BE2C (cell line): ENCODE results near the gene NUP205.
A peak's percentile ranks its signal among the peaks of the same experiment; 100 is the strongest.
"Not testable (repeated sequence)": the region's sequence is repeated elsewhere in the genome, so short reads cannot be mapped to it uniquely, and the experiment has no call there.

Source experiments
- DNase-seq: peaks from one replicate; pipeline ENCODE4 v3.0.0-alpha.2; 2020
- H3K27me3 ChIP-seq: fragments of 250-450 bp; sonication (Bioruptor Pico); 2 replicates; pipeline ENCODE4 v1.5.1; 2020; ENCODE audit warnings: mild to moderate bottlenecking
- H3K36me3 ChIP-seq: fragments of 250-450 bp; sonication (Bioruptor Pico); 2 replicates; pipeline ENCODE4 v1.5.1; 2020; ENCODE audit warnings: mild to moderate bottlenecking
- H3K4me1 ChIP-seq: fragments of 250-450 bp; sonication (Bioruptor Pico); 2 replicates; pipeline ENCODE4 v1.5.1; 2020
- H3K4me3 ChIP-seq: 2 replicates; pipeline ENCODE4 v1.5.1; 2011; ENCODE audit warnings: low read depth, low read length
- H3K9me3 ChIP-seq: fragments of 250-450 bp; sonication (Bioruptor Pico); 2 replicates; pipeline ENCODE4 v1.5.1; 2020
- CTCF ChIP-seq: IDR thresholded peaks from 2 replicates; pipeline ENCODE4 v1.5.1; 2012; ENCODE audit warnings: mild to moderate bottlenecking, low read depth, low read length

Gene NUP205

DNA sequence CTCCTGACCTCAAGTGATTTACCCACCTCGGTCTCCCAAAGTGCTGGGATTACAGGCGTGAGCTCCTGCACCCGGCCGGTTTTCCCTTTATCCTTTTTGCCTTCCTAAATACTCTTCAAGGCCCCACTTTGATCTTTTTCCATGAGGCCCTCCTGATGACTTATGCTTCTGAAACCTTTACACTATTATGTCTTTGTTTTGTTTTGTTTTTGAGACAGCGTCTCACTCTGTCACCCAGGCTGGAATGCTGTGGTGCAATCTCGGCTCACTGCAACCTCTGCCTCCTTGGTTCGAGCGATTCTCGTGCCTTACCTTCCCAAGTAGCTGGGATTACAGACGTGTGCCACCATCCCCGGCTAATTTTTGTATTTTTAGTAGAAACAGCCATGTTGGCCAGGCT is 108.4 kb downstream of the NUP205 start:
- H3K9me3 ChIP-seq = no peaks in the 10 kb centered on the region
- peaks cover 3% of the 10 kb centered on the region; the same call in 1 of the 2 replicates for H3K4me1 ChIP-seq
- H3K27me3 ChIP-seq = no peaks in the 10 kb centered on the region
- no peak for DNase-seq
- H3K4me3 ChIP-seq = no peak overlapping the region
- no peaks in the 10 kb centered on the region; the same call in 1 of the 2 replicates for H3K36me3 ChIP-seq
- no peak for TF ChIP-seq CTCF

DNA sequence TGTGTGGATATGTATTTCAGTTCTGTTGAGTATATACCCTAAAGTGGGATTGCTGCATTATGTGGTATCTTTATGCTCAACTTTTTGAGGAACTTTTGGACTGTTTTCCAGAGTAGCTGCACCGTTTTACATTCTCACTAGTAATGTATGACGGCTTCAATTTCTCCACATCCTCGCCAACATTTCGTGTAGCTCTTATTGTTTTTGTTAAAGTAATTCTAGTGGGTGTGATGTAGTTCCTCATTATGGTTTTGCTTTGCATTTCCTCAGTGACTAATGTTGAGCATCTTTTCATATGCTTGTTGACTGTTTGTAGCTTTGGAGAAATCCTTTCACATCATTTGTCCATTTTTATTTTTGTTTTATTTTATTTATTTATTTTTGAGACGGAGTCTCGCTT is 109.1 kb downstream of the NUP205 start:
- no peak for TF ChIP-seq CTCF
- H3K36me3 ChIP-seq = no peaks in the 10 kb centered on the region; the same call in 1 of the 2 replicates
- no peak for DNase-seq
- no peaks in the 10 kb centered on the region for H3K9me3 ChIP-seq
- H3K4me3 ChIP-seq = no peak overlapping the region
- H3K4me1 ChIP-seq = peaks cover 3% of the 10 kb centered on the region; the same call in 1 of the 2 replicates
- no peaks in the 10 kb centered on the region for H3K27me3 ChIP-seq

GRCh38 chr7:135667626-135668025 is 109.9 kb downstream of the NUP205 start:
- H3K27me3 ChIP-seq, H3K36me3 ChIP-seq, DNase-seq, H3K4me1 ChIP-seq, H3K4me3 ChIP-seq, H3K9me3 ChIP-seq: not testable (repeated sequence)

GRCh38 chr7:135668852-135669395 is 111.2 kb downstream of the NUP205 start:
- not testable (repeated sequence) for H3K4me1 ChIP-seq, H3K4me3 ChIP-seq, H3K9me3 ChIP-seq, H3K27me3 ChIP-seq, H3K36me3 ChIP-seq, DNase-seq

GRCh38 chr7:135669774-135670173 is 112.1 kb downstream of the NUP205 start:
- Histone ChIP-seq H3K27me3 (no peaks in the 10 kb centered on the region), H3K36me3 (peaks cover 9% of the 10 kb centered on the region; the same call in 1 of the 2 replicates), H3K9me3 (no peaks in the 10 kb centered on the region), H3K4me3 (no peak overlapping the region), H3K4me1 (peaks cover 6% of the 10 kb centered on the region; the same call in 1 of the 2 replicates)
- no peak for DNase-seq
- no peak for TF ChIP-seq CTCF

- H3K27me3 ChIP-seq = no peaks in the 10 kb centered on the region
- no peak for TF ChIP-seq CTCF
- peaks cover 10% of the 10 kb centered on the region; the same call in 1 of the 2 replicates for H3K36me3 ChIP-seq
- H3K4me3 ChIP-seq = no peak overlapping the region
- no peak for DNase-seq
- no peaks in the 10 kb centered on the region for H3K9me3 ChIP-seq
- H3K4me1 ChIP-seq = peaks cover 6% of the 10 kb centered on the region; the same call in 1 of the 2 replicates
These were observed 112.5 kb downstream of the NUP205 start for GRCh38 chr7:135670179-135670578.

DNA sequence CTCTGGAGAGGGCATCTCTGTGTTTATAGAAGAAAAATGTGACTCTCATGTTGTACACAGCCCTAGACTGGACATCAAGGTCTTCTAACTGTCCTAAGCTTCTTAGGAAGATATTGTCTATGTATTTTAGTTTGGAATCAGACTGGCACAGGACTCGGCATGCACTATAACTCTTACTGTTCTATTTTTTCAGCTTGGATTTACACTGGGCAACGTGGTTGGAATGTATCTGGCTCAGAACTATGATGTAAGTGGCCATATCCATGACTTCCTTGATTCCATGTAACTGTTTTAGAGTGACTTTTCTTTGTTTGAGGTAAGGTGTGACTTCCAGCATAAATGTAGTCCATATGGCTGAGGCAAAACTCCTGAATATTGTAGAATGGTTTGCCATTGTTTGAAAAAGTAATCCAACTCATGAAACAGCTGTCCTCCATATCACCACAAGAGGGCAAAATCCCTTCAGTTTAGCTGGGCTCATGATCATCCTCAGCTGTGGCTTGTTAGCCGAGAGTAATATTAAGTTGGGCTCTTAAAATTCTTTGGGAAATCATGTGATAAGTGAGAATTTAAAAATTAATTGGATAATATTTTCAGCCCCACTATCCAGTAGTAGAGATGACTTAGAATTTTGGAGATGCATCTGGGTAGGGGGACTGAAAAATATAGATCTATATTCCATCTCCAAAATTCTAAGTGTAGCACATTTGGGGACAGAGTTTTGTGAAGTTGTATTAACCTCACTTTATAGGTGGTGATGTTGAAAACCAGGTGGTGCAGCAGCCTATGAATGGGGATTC is 115.0 kb downstream of the NUP205 start:
- peaks cover 20% of the 10 kb centered on the region for H3K36me3 ChIP-seq
- H3K4me3 ChIP-seq = no peak overlapping the region
- H3K4me1 ChIP-seq = peaks cover 6% of the 10 kb centered on the region; the same call in 1 of the 2 replicates
- H3K27me3 ChIP-seq = no peaks in the 10 kb centered on the region
- H3K9me3 ChIP-seq = no peaks in the 10 kb centered on the region
- TF ChIP-seq CTCF = peak; percentile 93
- DNase-seq = peak; percentile 50
